Bronchial epithelial cell (primary cell): ENCODE measurements around the gene VAMP8. TPM values are rescaled to one million over a fixed set of nuclear protein-coding genes. Genes with fewer than 3 reads are reported as not detected.

Source experiments
- DNase-seq: peaks from one replicate; pipeline ENCODE4 v3.0.0-alpha.2; 2010; ENCODE audit warnings: low read depth
- FAIRE-seq: peaks from 2 replicates; lab custom pipeline; 2011; peaks lifted over from hg19 to GRCh38; lab: Jason Lieb, UNC
- H3K27me3 ChIP-seq: 2 replicates; pipeline ENCODE4 v1.5.1; 2011; ENCODE audit warnings: low read length; ENCODE audit not compliant: control insufficient read depth, insufficient read depth
- H3K36me3 ChIP-seq: 2 replicates; pipeline ENCODE4 v1.5.1; 2011; ENCODE audit warnings: low read length; ENCODE audit not compliant: control insufficient read depth, insufficient read depth
- H3K4me3 ChIP-seq: 2 replicates; pipeline ENCODE4 v1.5.1; 2011; ENCODE audit warnings: mild to moderate bottlenecking, low read depth, low read length, control low read depth
- CTCF ChIP-seq: IDR thresholded peaks from 2 replicates; pipeline ENCODE4 v1.5.1; 2011; ENCODE audit warnings: mild to moderate bottlenecking, moderate library complexity, low read length, control low read depth, inconsistent platforms; ENCODE audit not compliant: insufficient read depth, severe bottlenecking
- total RNA-seq: library from RNA; depleted of rRNA; stranded (reverse); fragments of >200 nt; gene quantifications from 2 replicates; pipeline ENCODE4 v1.2.1, GENCODE V29; 2014

Gene VAMP8
- 41.3 and 67.6 TPM in 2 replicates for total RNA-seq

GRCh38 chr2:85577386-85578242, at the start of gene VAMP8:
VAMP8 (plus strand) TSS chr2:85577586; CDS start chr2:85577647, 61 bp downstream.
- Histone ChIP-seq H3K4me3 (peak within 1 kb of the TSS; percentile 72), H3K27me3 (no peaks in the 10 kb centered on the region), H3K36me3 (peaks cover 8% of the 10 kb centered on the region)
- DNase-seq (peak; percentile 82), FAIRE-seq (no peak)
- TF ChIP-seq CTCF: no peak

- H3K27me3 ChIP-seq: no peaks in the 10 kb centered on the region
- TF ChIP-seq CTCF: no peak
- FAIRE-seq: no peak
- no peak for DNase-seq
- H3K4me3 ChIP-seq: no peak overlapping the region
- no peaks in the 10 kb centered on the region for H3K36me3 ChIP-seq
Observed at GRCh38 chr2:85527787-85528186, 49.6 kb upstream of the VAMP8 start.

- H3K36me3 ChIP-seq: no peaks in the 10 kb centered on the region
- DNase-seq (no peak), FAIRE-seq (no peak)
- H3K27me3 ChIP-seq: no peaks in the 10 kb centered on the region
- H3K4me3 ChIP-seq: no peak overlapping the region
- TF ChIP-seq CTCF: no peak
Observed at GRCh38 chr2:85528355-85528754, 49.0 kb upstream of the VAMP8 start.

- no peak for DNase-seq
- Histone ChIP-seq H3K36me3 (no peaks in the 10 kb centered on the region), H3K27me3 (no peaks in the 10 kb centered on the region), H3K4me3 (no peak overlapping the region)
- no peak for FAIRE-seq
- TF ChIP-seq CTCF: no peak
Observed at GRCh38 chr2:85529809-85530208, 47.6 kb upstream of the VAMP8 start.

- DNase-seq (peak; percentile 39), FAIRE-seq (no peak)
- no peak for TF ChIP-seq CTCF
Observed at GRCh38 chr2:85531589-85531988, 45.8 kb upstream of the VAMP8 start.

GRCh38 chr2:85534099-85534498, 43.3 kb upstream of the VAMP8 start:
- H3K27me3 ChIP-seq: no peaks in the 10 kb centered on the region
- FAIRE-seq (no peak), DNase-seq (no peak)
- H3K4me3 ChIP-seq: no peak overlapping the region
- no peaks in the 10 kb centered on the region for H3K36me3 ChIP-seq
- TF ChIP-seq CTCF: no peak

More at GRCh38 chr2:85531589-85531988, 45.8 kb upstream of the VAMP8 start:
- no peaks in the 10 kb centered on the region for H3K27me3 ChIP-seq
- no peak overlapping the region for H3K4me3 ChIP-seq
- no peaks in the 10 kb centered on the region for H3K36me3 ChIP-seq
